Activated CD4-positive, CD25-positive, alpha-beta regulatory T cell treated with anti-CD3 and anti-CD28 coated beads, Interleukin-2, amount 50 U/mL, for 16 hours (primary cell): ENCODE data around the gene ADAMTSL1.

Source experiments
- DNase-seq: peaks from one replicate; pipeline ENCODE4 v3.0.0-alpha.2; 2020; ENCODE audit warnings: low read depth, low spot score

Gene ADAMTSL1

DNA sequence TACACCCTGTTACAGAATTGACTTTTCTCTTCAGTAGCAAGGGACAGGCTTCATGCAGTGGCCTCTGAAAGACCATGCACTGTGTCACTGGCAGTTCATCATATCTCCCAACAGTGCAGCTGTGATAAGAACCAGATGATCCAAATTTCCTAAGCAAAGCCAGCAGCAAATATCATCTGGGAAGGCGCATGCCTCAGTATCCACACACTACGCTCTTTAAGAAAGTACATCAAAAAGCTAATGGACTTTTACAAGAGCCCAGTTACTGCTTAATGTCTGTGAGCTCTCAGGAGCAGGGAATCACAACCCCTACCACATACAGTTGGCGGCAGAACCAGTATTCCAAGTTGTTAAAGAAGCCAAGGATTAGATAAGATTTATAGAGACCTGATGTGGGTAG is 25.1 kb downstream of the ADAMTSL1 start:
- no peak for DNase-seq

DNA sequence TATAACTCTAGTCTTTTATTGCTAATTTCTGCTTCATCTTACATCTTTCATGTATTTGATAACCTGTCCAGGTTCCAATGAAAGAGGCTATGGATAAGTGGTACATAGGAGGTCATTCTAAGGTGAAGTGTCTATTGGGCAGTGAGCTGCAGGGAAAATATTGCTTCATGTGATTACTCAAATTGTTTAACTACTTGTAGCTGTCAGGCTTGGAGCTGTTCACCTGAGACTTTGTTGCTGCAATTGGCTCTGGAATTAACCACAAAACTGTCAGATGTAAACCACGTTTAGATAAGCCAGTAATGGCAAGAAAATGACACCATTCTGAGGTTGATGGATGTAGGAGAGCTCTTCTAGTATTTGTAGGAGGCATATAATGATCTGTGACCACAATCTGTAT is 26.0 kb downstream of the ADAMTSL1 start:
- no peak for DNase-seq

DNA sequence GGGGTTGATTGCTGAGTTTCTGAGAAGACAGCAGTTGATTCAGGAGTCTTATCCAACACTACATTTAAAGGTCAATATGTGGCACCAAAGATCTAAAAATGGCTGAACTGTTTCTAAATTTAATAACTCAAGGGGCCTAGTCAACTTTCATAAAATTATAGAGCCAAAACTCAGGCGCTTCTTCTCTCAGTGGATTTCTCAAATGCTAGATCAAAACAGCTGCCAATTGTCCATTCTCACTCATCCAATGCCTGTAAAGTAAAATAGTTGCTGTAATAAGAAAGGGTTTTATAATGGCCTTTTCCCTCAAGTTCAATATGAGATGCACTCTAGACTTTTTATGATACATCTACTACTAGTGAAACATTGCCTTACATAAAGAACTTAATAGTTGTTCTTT is 26.5 kb downstream of the ADAMTSL1 start:
- no peak for DNase-seq

DNA sequence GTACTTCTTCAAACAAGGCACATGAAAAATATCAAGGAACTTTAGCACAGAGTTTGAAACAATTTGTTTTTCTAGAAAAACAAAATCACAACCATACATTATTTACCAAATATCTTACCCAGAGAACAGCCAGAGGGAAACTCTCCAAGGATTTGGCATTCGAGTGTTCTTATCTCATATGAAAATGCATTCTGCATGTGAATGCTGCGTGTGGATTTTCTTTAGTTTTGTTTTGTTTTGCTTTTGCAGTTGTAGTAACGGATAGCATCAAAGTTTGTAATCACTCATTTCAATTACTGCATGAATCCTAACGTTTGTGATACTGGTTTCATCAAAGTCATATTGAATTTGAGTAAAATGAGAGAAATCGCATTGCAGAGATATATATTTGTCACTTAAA is 28.0 kb downstream of the ADAMTSL1 start:
- DNase-seq = no peak

DNA sequence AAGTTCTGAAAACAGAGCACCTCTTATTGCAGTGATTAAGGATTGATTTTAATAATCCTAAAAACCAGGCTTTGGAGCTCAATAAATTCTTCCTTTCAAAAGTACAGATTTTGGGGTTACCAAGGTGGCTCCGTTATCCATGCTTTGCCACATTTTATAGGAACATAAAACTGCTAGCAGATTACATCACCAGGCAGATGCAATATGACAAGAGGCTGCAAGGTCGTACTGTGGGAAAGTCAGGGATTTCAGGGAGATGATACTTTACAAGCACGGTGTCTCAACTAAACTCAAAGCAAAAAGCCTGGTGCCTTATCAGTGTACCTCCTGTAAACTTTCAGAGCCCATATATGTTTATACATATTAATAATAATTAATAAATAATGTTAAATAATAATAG is 28.6 kb downstream of the ADAMTSL1 start:
- DNase-seq = no peak

DNA sequence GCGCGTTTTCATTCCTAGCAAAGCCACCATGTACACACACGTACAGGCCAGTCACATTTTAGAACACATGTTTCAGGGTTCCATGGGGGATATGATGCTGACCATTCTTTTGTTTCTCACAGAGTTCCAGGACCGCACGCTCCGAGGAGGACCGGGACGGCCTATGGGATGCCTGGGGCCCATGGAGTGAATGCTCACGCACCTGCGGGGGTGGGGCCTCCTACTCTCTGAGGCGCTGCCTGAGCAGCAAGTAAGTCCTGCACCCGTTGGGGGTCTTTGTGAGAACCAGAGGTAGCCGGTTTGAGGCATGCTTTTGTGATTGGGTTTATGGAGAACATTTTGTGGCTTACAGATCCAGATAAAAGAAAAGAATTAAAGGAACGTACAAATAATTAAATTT is 30.8 kb downstream of the ADAMTSL1 start:
- DNase-seq = no peak

DNA sequence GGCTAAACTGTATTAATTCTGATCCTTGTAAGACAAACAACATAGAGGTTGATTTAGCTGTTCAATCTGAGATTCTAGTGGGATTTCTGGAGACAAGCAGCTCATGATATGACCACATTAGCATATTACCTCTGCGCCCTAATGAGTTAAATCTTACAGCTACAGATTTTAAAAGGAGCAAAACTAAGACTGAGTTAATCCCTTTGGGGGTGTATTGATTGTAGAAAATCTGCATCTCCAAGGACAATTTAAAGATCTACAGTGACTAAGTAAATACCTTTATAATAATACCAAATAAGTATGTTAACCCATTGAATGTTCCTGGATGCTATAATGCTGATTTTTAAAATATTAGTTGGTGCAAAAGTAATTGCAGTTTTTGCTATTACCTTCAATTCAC is 33.2 kb downstream of the ADAMTSL1 start:
- DNase-seq = no peak

DNA sequence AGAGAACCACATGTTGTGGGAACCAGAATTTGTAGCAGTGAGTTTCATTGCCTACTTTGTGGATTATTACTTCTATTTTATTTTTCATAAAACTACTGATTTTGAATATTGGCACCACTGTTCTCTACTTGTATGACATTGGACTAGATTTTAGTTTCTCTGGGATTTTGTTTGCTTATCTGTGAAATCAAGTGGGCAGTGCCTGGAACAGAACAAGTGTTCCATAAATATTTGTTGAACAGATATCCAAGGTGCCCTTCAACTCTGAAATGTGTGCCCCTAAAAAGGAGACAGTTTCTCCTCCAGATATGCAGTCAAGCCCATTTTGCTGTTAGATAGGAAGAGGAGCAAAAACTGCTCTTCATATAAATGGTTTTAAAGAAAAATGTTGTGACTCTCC is 42.6 kb downstream of the ADAMTSL1 start:
- DNase-seq = no peak

DNA sequence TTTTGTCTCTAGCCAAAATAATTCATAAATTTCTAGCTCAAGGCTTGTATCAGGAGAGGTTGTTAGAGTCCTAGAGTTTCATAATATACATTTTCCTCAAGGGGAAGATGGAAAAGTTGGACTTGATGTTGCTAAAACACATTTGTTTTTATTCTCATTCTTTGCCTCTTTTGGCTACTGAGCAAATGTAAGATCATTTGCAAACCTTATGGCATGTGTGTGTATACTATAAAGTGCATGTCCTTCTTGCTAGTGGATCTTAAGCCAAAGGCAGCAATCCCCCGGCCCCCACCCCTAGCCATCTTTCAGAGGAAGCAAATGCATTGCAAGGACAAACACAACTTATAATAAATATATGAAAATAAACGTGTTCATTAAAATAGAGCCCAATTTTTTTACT is 43.0 kb downstream of the ADAMTSL1 start:
- DNase-seq = no peak

DNA sequence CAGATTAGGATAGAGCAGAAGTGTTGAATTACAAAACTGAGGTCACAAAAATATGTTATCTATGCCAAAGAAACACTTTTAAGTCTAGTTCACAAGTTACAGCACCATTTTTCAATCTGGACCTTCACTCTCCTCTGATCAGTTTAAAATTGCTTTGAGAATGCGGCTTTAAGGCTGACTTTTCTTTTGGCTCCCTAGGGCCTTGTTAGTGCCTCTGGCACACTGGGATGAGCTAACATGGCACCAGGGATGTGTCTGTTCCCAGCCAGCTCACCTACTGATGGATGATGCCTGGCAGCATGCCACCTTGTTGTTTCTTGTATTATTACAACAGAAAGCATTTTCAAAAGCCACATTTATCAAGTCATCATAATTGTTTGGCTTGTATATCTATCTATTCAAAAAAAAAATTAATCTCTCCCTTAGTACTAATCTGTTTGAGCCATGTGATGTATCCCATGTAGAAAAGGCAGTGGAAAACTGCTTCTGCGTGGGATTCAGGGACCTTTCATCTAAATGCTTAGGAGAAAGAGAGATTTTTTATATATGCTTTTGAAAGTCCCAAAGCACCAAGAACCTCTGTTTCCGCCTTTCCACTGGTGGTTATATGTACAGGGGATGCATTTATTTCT is 46.6 kb downstream of the ADAMTSL1 start:
- no peak for DNase-seq

DNA sequence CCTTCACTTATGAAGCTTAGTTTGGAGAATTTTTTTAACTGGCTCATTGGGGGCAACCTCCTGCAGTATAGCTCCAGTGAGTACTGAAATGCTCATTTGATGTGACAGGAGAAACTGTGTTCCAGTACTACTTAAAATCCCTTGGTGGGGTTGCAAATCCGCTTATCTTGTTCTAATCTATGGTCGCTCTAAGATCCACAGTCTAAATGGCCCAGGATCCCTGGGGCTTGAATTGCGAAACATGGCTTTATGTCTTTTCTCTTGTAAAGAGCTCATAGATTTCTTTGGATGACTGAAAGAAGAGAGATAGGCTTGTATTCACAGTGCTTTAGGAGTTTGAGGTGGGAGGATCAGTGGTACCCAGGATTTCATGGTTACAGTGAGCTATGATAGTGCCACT is 52.7 kb downstream of the ADAMTSL1 start:
- no peak for DNase-seq

DNA sequence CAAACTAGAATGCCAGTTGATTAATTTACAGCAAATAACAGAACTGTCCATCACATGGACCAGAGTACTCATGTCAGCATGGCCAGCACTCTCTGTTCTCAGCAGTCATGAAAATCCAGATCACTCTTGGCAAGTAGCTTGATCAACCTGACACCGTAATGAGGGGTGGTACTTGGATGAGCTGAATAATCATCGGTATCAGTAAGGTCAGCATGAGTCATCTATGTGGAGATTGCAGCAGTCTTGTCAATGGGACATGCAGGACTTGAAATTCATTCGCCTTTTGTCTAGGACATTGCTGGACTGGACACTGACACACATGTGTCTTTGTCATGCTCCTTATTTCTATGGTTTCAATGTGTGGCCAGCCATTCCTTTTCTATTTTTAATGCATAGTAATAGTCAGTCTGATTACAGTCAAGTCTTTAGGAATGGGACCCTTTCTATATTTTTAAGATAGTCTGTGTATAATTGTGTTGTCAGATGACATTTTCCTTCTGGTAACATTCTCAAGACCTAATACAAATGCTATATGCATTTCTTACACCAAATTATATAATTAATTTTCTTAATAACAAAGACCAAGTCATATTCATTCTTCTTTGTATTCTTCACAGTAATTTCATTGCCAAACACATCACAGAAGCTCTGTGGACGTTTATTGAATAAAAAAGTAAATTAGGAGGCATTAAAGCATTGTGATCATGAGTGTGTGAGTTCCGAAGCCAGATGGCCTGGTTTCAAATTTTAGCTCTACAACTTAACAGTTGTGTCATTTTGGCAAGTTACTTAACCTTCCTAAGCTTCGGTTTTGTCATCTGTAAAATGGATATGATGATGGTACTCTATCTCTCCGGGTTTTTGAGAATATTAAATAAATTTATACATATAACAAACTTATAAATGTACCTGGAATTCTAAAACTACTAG is 57.4 kb downstream of the ADAMTSL1 start:
- DNase-seq = no peak

DNA sequence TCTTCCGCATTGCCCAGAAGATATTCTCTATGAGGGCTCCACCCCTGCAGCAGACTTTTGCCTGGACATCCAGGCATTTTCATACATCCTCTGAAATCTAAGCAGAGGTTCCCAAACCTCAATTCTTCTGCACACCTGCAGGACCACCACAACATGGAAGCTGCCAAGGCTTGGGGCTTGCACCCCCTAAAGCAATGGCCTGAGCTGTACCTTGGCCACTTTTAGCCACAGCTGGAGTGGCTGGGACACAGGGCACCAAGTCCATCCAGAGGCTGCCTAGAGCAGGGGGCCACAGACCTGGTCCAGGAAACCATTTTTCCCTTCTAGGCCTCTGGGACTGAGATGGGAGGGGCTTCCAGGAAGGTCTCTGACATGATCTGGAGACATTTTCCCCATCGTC is 60.7 kb downstream of the ADAMTSL1 start:
- no peak for DNase-seq

DNA sequence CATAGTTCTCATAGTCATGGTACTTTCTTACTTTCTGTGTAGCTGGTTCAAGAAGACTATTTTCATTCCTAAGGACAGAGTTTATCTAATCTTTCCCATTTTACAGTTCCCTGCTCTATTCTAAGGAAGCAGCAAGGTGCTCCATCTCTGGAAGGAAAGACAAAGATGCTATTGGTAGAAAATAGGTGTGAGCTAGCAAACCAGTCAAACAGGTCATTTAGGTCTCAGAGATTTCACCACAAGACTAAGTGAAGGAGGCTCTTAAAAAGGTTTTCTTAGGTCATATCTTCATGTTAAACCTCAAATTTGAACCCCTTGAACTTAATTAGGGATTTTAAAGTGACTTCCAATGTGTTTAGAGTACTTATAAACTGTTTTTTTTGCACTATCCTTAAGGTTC is 62.6 kb downstream of the ADAMTSL1 start:
- no peak for DNase-seq

DNA sequence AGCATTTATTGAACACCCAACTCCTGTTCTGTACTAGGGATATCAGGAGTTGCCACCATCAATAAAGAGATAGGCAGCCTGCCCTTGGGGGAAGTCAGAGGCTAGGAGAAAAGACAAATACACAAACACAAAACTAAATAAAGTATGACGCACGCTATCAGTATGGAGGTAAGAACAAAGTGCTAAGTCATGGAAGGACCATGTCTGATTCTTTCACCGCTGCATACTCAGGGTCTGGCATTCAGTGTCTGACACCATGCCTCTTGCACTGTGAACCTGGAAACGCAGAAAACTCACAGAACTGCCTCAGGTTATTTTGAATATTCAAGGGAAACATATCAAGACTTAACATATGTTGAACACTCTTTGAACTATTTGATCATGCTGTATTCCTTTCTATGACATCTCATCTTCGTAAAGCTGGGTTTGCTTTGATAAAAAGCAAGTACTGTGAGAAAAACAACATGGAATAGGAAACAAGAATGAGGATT is 65.3 kb downstream of the ADAMTSL1 start:
- DNase-seq = no peak

DNA sequence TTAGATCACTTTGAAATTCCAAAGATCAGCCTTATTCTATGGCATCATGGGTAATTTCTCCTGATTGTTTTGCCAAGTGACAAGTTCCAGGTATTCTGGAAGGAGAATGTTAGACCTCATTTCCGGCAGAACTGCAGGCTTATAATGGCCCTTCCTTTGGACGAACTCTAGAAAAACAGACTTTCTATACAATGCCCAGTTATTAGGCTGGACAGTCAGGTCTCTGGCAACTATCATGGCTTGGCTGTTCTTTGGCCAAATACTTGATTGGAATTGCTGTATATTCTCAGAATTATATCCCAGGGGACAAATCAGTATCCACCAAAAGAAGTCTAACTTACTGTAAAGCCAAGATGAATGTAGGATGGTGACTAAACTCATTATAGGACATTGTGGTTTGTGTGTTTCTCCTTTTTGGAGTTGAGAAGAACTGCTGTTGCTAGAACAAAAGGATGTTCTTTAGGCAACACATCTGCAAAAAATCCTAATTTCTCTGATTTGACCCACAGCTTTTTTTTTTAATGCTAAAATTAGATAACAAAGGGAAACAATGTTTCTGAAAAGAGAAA is 69.0 kb downstream of the ADAMTSL1 start:
- DNase-seq = no peak

DNA sequence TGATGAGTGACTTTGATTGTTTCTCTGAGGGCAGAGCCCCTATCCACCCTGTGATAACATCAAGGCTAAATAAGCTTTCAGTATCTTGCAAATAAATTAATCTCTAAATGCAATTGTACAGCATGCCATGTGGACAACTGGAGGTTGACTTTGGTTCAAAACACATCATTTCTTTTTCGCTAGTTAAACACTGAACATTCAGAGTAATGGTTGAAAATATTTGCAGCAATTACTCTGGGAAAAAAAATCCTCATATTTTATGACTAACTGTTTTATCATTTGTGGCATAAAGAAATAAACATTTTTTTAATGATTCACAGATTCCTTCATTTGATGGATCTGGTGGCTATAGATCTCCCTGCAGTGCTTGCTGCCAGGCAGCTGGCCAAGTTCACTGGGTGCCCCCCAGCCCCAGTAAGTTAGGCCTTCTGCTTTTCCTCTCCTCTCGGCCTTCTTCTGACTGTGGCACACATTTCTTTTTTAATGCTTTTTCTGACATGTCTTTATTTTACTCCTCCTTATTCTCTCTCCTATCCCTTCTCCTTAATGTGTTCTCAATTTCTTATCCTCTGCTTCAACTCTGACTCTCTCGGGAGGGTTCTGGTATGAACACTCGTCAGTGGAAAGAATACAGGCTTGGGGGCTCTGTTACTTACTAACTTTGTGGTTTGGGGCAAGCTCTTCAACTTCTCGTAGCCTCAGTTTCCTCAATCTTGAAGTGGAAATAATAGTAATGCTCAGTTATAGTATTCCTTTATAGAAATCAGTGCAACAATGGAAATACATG is 69.6 kb downstream of the ADAMTSL1 start:
- DNase-seq = no peak

DNA sequence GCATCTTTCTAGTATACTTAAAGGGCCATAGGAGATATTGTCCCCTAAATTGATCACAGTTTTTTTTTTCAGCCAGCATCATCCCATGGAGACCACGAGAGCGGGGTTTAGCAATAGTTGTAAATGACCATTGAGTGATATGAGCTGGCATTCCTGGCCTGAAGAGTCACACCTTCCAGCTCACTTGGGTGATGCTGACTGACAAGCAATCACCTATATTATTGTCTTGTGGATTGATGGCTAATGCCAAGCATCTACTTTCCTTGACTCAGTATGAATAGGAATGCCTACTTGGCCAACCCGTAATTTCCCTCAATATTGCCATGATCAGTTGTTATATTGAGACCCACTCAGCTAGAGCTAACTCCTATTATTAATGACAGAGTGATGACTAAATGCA is 70.5 kb downstream of the ADAMTSL1 start:
- DNase-seq = no peak

DNA sequence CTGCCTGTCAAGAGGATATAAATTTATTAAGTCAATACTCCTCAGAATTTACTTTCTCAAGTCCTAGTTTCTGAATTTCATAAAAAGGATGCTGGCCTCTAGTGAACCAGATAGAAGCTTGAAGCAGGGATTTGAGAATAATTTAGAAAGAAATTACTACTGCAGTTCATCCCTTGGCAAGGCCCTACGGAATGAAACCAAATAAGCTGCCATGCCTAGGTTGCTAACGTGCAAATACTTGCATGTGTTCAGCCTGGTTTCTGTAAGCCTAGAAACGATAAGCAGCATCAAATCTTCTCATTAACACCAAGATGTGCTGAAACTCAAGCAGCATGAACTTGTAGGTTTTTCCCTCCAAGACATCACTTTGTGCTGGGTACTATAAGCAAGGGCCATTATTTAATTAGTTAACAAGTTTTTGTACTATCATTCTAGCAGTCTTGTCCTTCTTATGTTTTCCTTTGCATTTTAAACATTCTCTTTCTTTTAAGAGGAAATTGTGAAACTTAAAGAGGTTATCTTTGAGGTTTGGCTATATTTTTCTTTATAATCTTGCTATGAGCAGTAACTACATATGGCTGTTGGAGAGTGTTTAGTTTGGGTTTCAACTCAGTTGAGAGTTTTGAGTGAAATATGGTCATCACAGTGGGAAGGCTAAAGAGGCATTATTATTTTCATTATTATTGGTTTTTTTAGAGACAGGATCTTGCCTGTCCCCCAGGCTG is 71.8 kb downstream of the ADAMTSL1 start:
- no peak for DNase-seq

DNA sequence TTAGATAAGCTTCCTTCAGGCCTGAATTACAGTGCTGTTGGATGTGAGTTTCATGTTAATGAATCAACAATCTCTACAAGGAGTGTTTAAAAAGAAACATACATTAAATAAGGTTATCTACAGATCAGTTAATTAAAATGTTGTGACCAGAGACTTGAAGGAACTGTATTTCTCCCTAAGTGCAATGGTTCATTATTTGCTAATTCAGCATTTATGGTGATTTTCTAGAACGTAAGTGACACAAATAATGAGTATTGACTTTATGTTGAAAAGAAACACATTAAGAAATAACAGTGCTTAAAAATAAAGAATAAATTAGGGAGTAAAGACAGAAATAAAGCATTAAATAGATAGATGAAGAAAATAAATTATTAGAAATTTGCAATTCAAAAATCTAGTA is 74.5 kb downstream of the ADAMTSL1 start:
- no peak for DNase-seq

DNA sequence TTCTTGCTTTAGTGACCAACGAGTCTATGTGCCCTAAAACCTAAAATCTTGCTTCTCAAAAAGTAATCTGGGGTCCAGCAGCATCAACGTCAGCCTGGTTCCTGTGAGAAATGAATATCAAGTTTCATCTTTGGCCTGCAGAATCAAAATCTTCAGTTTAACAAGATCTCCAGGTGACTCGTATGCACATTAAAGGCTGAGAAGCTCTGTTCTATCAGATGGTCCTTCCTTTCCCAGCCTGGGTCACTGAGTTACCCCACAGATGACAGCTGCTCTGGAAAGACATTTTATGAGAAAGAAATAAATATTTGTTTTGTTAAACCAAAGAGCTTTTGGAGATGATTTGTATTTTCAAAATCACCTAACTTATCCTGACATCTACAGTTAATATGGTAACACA is 75.8 kb downstream of the ADAMTSL1 start:
- no peak for DNase-seq
